ENCODE data around the gene SULT2B1. TPM values are rescaled to one million over a fixed set of nuclear protein-coding genes. Genes with fewer than 3 reads are reported as not detected.

The SULT2B1 gene
- total RNA-seq, 2 experiments from 2014 or later, result not detected

DNA sequence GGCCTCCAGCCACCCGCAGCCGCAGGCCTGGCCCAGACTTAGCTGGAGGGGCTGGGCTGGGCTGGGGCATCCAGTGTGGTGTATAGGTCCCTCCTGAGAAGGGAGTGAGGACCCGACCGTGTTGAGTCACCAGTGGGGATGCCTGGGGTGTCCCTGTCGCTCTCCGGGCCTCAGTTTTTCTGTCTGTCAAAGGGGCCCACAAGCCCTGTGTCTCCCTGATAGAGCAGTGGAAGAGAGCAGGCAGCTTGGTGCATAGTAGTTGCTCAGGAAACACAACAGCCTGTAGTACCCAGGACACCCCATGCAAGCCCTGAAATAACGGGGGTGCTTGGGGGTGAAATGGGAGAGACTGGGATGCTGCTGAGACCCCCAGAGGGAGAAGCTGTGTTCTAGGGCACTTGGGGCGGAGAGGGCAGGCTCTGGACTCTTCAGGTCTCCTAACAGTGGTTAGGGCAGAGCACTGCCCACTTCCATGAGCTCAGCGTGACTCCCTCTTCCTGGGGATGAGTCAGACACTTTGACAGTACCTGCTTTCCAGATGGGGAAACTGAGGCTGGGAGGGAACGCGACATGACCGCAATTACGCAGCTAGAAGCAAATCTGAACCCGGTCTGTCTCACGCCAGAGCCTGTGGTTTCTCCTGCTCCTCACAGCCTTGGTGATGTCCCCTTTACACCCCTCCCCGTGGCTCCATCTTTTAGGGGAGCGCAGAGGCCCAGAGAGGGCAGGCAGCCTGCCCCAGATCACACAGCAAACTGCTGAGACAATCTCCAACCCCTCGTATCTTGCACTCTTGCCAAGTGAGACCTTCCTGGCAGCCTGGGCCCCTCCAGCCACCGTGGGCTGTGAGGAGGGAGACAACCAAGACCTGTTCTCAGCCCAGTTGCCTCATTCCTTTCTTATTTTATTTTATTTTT, 692 bp downstream of the SULT2B1 start:
- Mint-ChIP-seq H3K27me3 (peaks cover 2% of the 10 kb centered on the region), H3K4me3 (no peak overlapping the region), H3K9me3 (no peaks in the 10 kb centered on the region), H3K4me1 (ENCODE audit: low read depth) (no peaks in the 10 kb centered on the region), H3K36me3 (no peaks in the 10 kb centered on the region), H3K27ac (no peak overlapping the region)
- POLR2A ChIA-PET, result no interaction called here
- intact Hi-C loops (cut with micrococcal nuclease), result no loop called here
- no peak for DNase-seq
- CTCF ChIA-PET, result interaction anchor here (0.9 to 2.0 kb wide), 2 partner anchors 32 to 47 kb away, joined by 3 to 9 read pairs; no protein-coding TSS in a partner anchor

GRCh38 chr19:48553676-48554384, 1.9 kb downstream of the SULT2B1 start:
- Mint-ChIP-seq H3K27ac (no peak overlapping the region), H3K9me3 (no peaks in the 10 kb centered on the region), H3K4me3 (no peak overlapping the region), H3K36me3 (no peaks in the 10 kb centered on the region), H3K27me3 (peaks cover 2% of the 10 kb centered on the region), H3K4me1 (ENCODE audit: low read depth) (no peaks in the 10 kb centered on the region)
- ChIA-PET CTCF (interaction anchor here (2.0 kb wide), 1 partner anchor 30 kb away, joined by 9 read pairs; no protein-coding TSS in a partner anchor), POLR2A (no interaction called here)
- no peak for DNase-seq
- intact Hi-C loops (cut with micrococcal nuclease), result no loop called here

DNA sequence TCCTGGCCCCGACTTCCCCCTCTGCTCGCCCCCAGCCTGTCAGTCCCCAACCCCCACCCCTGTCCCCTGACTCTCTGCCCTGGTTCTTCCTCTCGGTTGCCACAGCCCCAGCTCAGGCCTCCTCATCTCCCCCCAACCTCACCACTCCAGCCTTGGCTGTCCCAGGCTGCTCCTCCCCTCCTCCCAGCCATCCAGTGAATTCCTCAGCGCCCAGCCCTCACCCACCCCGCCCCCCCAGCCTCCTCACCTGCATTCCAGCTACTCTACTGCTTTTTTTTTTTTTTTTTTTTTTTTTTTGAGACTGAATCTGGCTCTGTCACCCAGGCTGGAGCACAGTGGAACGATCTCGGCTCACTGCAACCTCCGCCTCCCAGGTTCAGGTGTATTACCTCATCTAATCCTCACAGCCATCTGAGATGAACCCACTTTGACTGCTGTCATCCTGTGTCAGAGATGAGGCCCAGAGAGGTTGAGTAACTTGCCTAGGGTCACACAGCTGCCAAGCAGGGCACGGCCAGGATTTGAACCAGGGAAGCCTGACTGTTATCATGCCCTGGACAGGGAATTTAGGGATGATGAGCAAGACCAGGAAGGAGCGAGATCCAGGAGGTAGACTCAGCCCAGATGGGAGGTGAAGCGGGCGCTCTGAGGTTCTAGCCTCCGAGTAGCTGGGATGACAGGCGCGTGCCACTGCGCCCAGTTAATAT, 2.6 kb downstream of the SULT2B1 start:
- ChIA-PET POLR2A (no interaction called here), CTCF (no interaction called here)
- peaks cover 2% of the 10 kb centered on the region for H3K27me3 Mint-ChIP-seq
- intact Hi-C loops (cut with micrococcal nuclease), result no loop called here
- no peaks in the 10 kb centered on the region for H3K9me3 Mint-ChIP-seq
- no peak for DNase-seq
- H3K4me3 Mint-ChIP-seq, result no peak overlapping the region
- no peaks in the 10 kb centered on the region for H3K36me3 Mint-ChIP-seq
- H3K27ac Mint-ChIP-seq, result no peak overlapping the region
- no peaks in the 10 kb centered on the region for H3K4me1 Mint-ChIP-seq (ENCODE audit: low read depth)

GRCh38 chr19:48556163-48556562, 4.2 kb downstream of the SULT2B1 start:
- Mint-ChIP-seq H3K36me3 (no peaks in the 10 kb centered on the region), H3K27ac (no peak overlapping the region), H3K4me1 (ENCODE audit: low read depth) (no peaks in the 10 kb centered on the region), H3K4me3 (no peak overlapping the region), H3K9me3 (no peaks in the 10 kb centered on the region), H3K27me3 (peaks cover 5% of the 10 kb centered on the region)
- intact Hi-C loops (cut with micrococcal nuclease), result no loop called here
- ChIA-PET CTCF (no interaction called here), POLR2A (no interaction called here)
- no peak for DNase-seq

DNA sequence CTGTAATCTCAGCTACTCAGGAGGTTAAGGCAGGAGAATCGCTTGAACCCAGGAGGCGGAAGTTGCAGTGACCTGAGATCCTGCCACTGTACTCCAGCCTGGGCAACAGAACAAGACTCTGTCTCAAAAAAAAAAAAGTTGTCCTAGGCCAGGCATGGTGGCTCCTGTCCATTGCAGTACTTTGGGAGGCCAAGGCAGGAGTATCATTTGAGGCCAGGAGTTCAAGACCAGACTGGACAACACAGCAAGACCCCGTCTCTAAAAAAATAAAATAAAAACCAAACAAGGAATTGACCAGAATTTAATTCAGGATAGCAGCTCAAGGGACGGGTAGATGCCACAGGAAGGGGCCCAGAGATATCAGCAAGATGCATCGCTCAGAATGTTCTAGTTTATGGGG, 4.9 kb downstream of the SULT2B1 start:
- Mint-ChIP-seq H3K36me3 (no peaks in the 10 kb centered on the region), H3K4me3 (no peak overlapping the region), H3K27me3 (peaks cover 3% of the 10 kb centered on the region), H3K9me3 (no peaks in the 10 kb centered on the region), H3K4me1 (ENCODE audit: low read depth) (no peaks in the 10 kb centered on the region), H3K27ac (no peak overlapping the region)
- CTCF ChIA-PET, result no interaction called here
- no peak for DNase-seq
- POLR2A ChIA-PET, result no interaction called here
- intact Hi-C loops (cut with micrococcal nuclease), result no loop called here

- POLR2A ChIA-PET, result no interaction called here
- no peak for DNase-seq
- no peaks in the 10 kb centered on the region for H3K9me3 Mint-ChIP-seq
- no peak overlapping the region for H3K4me3 Mint-ChIP-seq
- intact Hi-C loops (cut with micrococcal nuclease), result no loop called here
- CTCF ChIA-PET, result interaction anchor here (0.9 to 1.2 kb wide), 2 partner anchors 26 to 68 kb away, joined by 3 read pairs; no protein-coding TSS in a partner anchor
- no peaks in the 10 kb centered on the region for H3K36me3 Mint-ChIP-seq
- H3K27ac Mint-ChIP-seq, result no peak overlapping the region
- peaks cover 3% of the 10 kb centered on the region for H3K27me3 Mint-ChIP-seq
- H3K4me1 Mint-ChIP-seq (ENCODE audit: low read depth), result no peaks in the 10 kb centered on the region
Observed at GRCh38 chr19:48558018-48558684, 6.2 kb downstream of the SULT2B1 start.

DNA sequence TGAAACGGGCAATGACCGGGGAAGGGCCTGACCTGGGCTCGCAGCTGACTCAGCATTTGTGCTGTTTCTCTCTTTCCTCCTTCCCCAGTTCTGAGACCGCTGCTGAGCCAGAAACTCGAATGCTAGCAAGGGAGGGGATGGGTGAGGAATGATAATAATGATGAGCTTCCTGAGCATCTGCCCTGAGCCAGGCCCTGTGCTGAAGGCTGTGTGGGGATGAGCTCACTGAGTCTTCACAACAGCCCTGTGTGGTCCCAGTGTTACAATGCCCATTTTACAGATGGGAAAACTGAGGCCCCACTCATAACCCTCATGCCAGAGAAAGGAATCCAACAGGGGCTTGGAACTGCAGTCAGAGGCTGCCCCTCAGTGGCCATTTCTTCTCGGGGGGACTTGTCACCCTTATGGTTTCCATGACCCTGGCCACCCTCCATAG, 8.1 kb downstream of the SULT2B1 start:
- intact Hi-C loops (cut with micrococcal nuclease), result no loop called here
- Mint-ChIP-seq H3K4me3 (no peak overlapping the region), H3K4me1 (ENCODE audit: low read depth) (no peaks in the 10 kb centered on the region), H3K27ac (no peak overlapping the region), H3K9me3 (no peaks in the 10 kb centered on the region), H3K36me3 (no peaks in the 10 kb centered on the region), H3K27me3 (peaks cover 3% of the 10 kb centered on the region)
- ChIA-PET CTCF (interaction anchor here (0.5 to 1.4 kb wide), 2 partner anchors 70 to 246 kb away, joined by 3 to 8 read pairs; no protein-coding TSS in a partner anchor), POLR2A (no interaction called here)
- no peak for DNase-seq

DNA sequence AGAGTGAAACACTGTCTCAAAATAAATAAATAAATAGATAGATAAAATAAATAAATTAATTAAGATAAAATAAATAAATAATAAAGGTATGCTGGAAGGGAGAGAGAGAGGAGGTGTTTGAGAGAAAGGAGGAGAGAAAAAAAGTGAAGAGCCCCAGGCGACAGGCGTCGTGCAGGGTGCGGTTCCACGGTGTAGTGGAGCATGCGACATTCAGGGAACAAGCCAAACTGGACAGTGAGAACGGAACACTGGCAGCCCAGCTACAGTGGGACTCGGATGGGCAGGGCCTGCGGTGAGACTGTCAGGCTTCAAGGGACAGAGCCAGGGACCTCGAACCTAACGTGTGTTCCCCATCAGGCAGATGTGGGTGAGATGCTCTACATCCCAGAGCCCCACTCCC, 9.4 kb downstream of the SULT2B1 start:
- no peak overlapping the region for H3K4me3 Mint-ChIP-seq
- intact Hi-C loops (cut with micrococcal nuclease), result no loop called here
- no peak for DNase-seq
- peaks cover 3% of the 10 kb centered on the region for H3K27me3 Mint-ChIP-seq
- no peak overlapping the region for H3K27ac Mint-ChIP-seq
- ChIA-PET CTCF (no interaction called here), POLR2A (no interaction called here)
- no peaks in the 10 kb centered on the region for H3K36me3 Mint-ChIP-seq
- no peaks in the 10 kb centered on the region for H3K4me1 Mint-ChIP-seq (ENCODE audit: low read depth)
- no peaks in the 10 kb centered on the region for H3K9me3 Mint-ChIP-seq

GRCh38 chr19:48565090-48565489, 13.1 kb downstream of the SULT2B1 start:
- Mint-ChIP-seq H3K9me3 (no peaks in the 10 kb centered on the region), H3K36me3 (no peaks in the 10 kb centered on the region), H3K4me1 (ENCODE audit: low read depth) (no peaks in the 10 kb centered on the region), H3K27me3 (peaks cover 2% of the 10 kb centered on the region), H3K27ac (no peak overlapping the region), H3K4me3 (no peak overlapping the region)
- DNase-seq, result no peak
- CTCF ChIA-PET, result interaction anchor here (1.0 kb wide), 1 partner anchor 75 kb away, joined by 3 read pairs; no protein-coding TSS in a partner anchor
- intact Hi-C loops (cut with micrococcal nuclease), result no loop called here
- POLR2A ChIA-PET, result no interaction called here

- POLR2A ChIA-PET, result interaction anchor here (0.6 kb wide), 1 partner anchor 8 kb away, joined by 3 read pairs; no protein-coding TSS in a partner anchor
- Mint-ChIP-seq H3K36me3 (no peaks in the 10 kb centered on the region), H3K4me1 (ENCODE audit: low read depth) (no peaks in the 10 kb centered on the region), H3K27ac (no peak overlapping the region), H3K4me3 (no peak overlapping the region), H3K27me3 (no peaks in the 10 kb centered on the region), H3K9me3 (no peaks in the 10 kb centered on the region)
- CTCF ChIA-PET, result interaction anchor here (1.3 kb wide), 1 partner anchor 16 kb away, joined by 4 read pairs; no protein-coding TSS in a partner anchor
- no peak for DNase-seq
- intact Hi-C loops (cut with micrococcal nuclease), result no loop called here
Observed at GRCh38 chr19:48568345-48568886, 16.4 kb downstream of the SULT2B1 start.

GRCh38 chr19:48569814-48570213, 17.8 kb downstream of the SULT2B1 start:
- no peaks in the 10 kb centered on the region for H3K4me1 Mint-ChIP-seq (ENCODE audit: low read depth)
- POLR2A ChIA-PET, result no interaction called here
- CTCF ChIA-PET, result no interaction called here
- H3K4me3 Mint-ChIP-seq, result no peak overlapping the region
- H3K36me3 Mint-ChIP-seq, result no peaks in the 10 kb centered on the region
- no peak overlapping the region for H3K27ac Mint-ChIP-seq
- intact Hi-C loops (cut with micrococcal nuclease), result no loop called here
- no peaks in the 10 kb centered on the region for H3K9me3 Mint-ChIP-seq
- DNase-seq, result no peak
- H3K27me3 Mint-ChIP-seq, result no peaks in the 10 kb centered on the region

All from activated CD4-positive, alpha-beta memory T cell treated with anti-CD3 and anti-CD28 coated beads for 36 hours (primary cell).